GM21576 (cell line): ENCODE measurements around the gene EIF2B5.
"Not testable (repeated sequence)": the region's sequence is repeated elsewhere in the genome, so short reads cannot be mapped to it uniquely, and the experiment has no call there.

Experiments
- ATAC-seq: cut with Tn5 transposase; IDR thresholded peaks from one replicate; pipeline ENCODE4 v1.9.1; 2021; ENCODE audit warnings: mild to moderate bottlenecking, moderate library complexity; ENCODE audit not compliant: unreplicated experiment

Gene EIF2B5

GRCh38 chr3:184135149-184135910 lies at the start of gene EIF2B5:
EIF2B5 (plus strand) TSS chr3:184135358; CDS start chr3:184135386, 28 bp downstream.
- peak; percentile 86 for ATAC-seq

- no peak for ATAC-seq
Measured at GRCh38 chr3:184085389-184085852, 49.7 kb upstream of the EIF2B5 start.

GRCh38 chr3:184092199-184092598 lies 43.0 kb upstream of the EIF2B5 start:
- no peak for ATAC-seq

- ATAC-seq, result no peak
Measured at GRCh38 chr3:184096811-184097383, 38.3 kb upstream of the EIF2B5 start, which contains the start of gene HTR3E. HTR3E (plus strand) TSS chr3:184097064; CDS start chr3:184097530, 466 bp downstream.

- no peak for ATAC-seq
Measured at GRCh38 chr3:184097556-184097955, 37.6 kb upstream of the EIF2B5 start.

- no peak for ATAC-seq
Measured at GRCh38 chr3:184099806-184100686, 35.1 kb upstream of the EIF2B5 start.

GRCh38 chr3:184110316-184110725 lies 24.8 kb upstream of the EIF2B5 start:
- no peak for ATAC-seq

- ATAC-seq, result no peak
Measured at GRCh38 chr3:184116017-184116416, 19.1 kb upstream of the EIF2B5 start.

- ATAC-seq, result no peak
Measured at GRCh38 chr3:184117636-184118035, 17.5 kb upstream of the EIF2B5 start.

GRCh38 chr3:184121031-184121430 lies 14.1 kb upstream of the EIF2B5 start:
- ATAC-seq, result not testable (repeated sequence)

GRCh38 chr3:184126006-184126405 lies 9.2 kb upstream of the EIF2B5 start:
- no peak for ATAC-seq

- peak; percentile 71 for ATAC-seq
Measured at GRCh38 chr3:184129012-184129411, 6.1 kb upstream of the EIF2B5 start.

- ATAC-seq, result no peak
Measured at GRCh38 chr3:184132945-184133344, 2.2 kb upstream of the EIF2B5 start.

GRCh38 chr3:184133840-184134745 lies 1.1 kb upstream of the EIF2B5 start:
- ATAC-seq, result no peak

GRCh38 chr3:184134746-184135148 lies 411 bp upstream of the EIF2B5 start:
- ATAC-seq, result no peak

- no peak for ATAC-seq
Measured at GRCh38 chr3:184135911-184136260, 728 bp downstream of the EIF2B5 start.

GRCh38 chr3:184140436-184140835 lies 5.3 kb downstream of the EIF2B5 start:
- ATAC-seq, result no peak

GRCh38 chr3:184142199-184142598 lies 7.0 kb downstream of the EIF2B5 start:
- ATAC-seq, result no peak

GRCh38 chr3:184143327-184143726 lies 8.2 kb downstream of the EIF2B5 start:
- ATAC-seq, result no peak

GRCh38 chr3:184144505-184144904 lies 9.3 kb downstream of the EIF2B5 start:
- ATAC-seq, result no peak
